ENCODE measurements around the gene CRTC3. TPM values are rescaled to one million over a fixed set of nuclear protein-coding genes. Genes with fewer than 3 reads are reported as not detected.

The CRTC3 gene
- total RNA-seq, 2 experiments from 2014 or later = 90.7 to 92.4 TPM

GRCh38 chr15:90493647-90494046 lies 36.1 kb upstream of the CRTC3 start:
- POLR2A ChIA-PET = interaction anchor here (0.6 kb wide), 1 partner anchor 70 kb away, joined by 3 read pairs; no protein-coding TSS in a partner anchor
- Histone ChIP-seq H3K4me3 (ENCODE audit: low read length) (no peak overlapping the region), H3K36me3 (ENCODE audit: insufficient read depth, low read length) (peaks cover 92% of the 10 kb centered on the region), H3K27me3 (ENCODE audit: control insufficient read depth in 1 of 2, insufficient read depth in 2 of 2, low read length in 2 of 2) (no peaks in the 10 kb centered on the region), H3K9me3 (ENCODE audit: control insufficient read depth in 1 of 2, insufficient read depth in 1 of 2, low read length in 2 of 2) (no peaks in the 10 kb centered on the region), H3K4me1 (ENCODE audit: insufficient read depth, low read length) (peaks cover 7% of the 10 kb centered on the region), H3K27ac (ENCODE audit: low read depth in 1 of 2, low read length in 2 of 2) (no peak overlapping the region)
- intact Hi-C loops (cut with DNase I, micrococcal nuclease) = no loop called here
- peak in 2 of 14 experiments; percentile 14 to 20 for DNase-seq
- Mint-ChIP-seq H3K27ac (peak overlapping the region; percentile 45), H3K9me3 (no peaks in the 10 kb centered on the region), H3K4me1 (ENCODE audit: low read depth) (peaks cover 19% of the 10 kb centered on the region), H3K27me3 (no peaks in the 10 kb centered on the region), H3K36me3 (ENCODE audit: low read depth) (peaks cover 89% of the 10 kb centered on the region), H3K4me3 (no peak overlapping the region)
- TF ChIP-seq CTCF (IDR thresholded peaks at IDR 0.05) = no peak
- no peak for ATAC-seq (ENCODE audit: poor library complexity)
- CTCF ChIA-PET = no interaction called here

- Histone ChIP-seq H3K27me3 (ENCODE audit: control insufficient read depth in 1 of 2, insufficient read depth in 2 of 2, low read length in 2 of 2) (no peaks in the 10 kb centered on the region), H3K4me1 (ENCODE audit: insufficient read depth, low read length) (peaks cover 7% of the 10 kb centered on the region), H3K9me3 (ENCODE audit: control insufficient read depth in 1 of 2, insufficient read depth in 1 of 2, low read length in 2 of 2) (no peaks in the 10 kb centered on the region), H3K4me3 (ENCODE audit: low read length) (no peak overlapping the region), H3K27ac (ENCODE audit: low read depth in 1 of 2, low read length in 2 of 2) (no peak overlapping the region), H3K36me3 (ENCODE audit: insufficient read depth, low read length) (peaks cover 92% of the 10 kb centered on the region)
- Mint-ChIP-seq H3K9me3 (no peaks in the 10 kb centered on the region), H3K4me1 (ENCODE audit: low read depth) (peaks cover 19% of the 10 kb centered on the region), H3K4me3 (no peak overlapping the region), H3K36me3 (ENCODE audit: low read depth) (peaks cover 88% of the 10 kb centered on the region), H3K27me3 (no peaks in the 10 kb centered on the region), H3K27ac (no peak overlapping the region)
- ATAC-seq (ENCODE audit: poor library complexity) = no peak
- intact Hi-C loops (cut with DNase I, micrococcal nuclease) = no loop called here
- CTCF ChIA-PET = no interaction called here
- POLR2A ChIA-PET = no interaction called here
- no peak for DNase-seq
- no peak for TF ChIP-seq CTCF (IDR thresholded peaks at IDR 0.05)
Observed at GRCh38 chr15:90495067-90495466, 34.7 kb upstream of the CRTC3 start.

DNA sequence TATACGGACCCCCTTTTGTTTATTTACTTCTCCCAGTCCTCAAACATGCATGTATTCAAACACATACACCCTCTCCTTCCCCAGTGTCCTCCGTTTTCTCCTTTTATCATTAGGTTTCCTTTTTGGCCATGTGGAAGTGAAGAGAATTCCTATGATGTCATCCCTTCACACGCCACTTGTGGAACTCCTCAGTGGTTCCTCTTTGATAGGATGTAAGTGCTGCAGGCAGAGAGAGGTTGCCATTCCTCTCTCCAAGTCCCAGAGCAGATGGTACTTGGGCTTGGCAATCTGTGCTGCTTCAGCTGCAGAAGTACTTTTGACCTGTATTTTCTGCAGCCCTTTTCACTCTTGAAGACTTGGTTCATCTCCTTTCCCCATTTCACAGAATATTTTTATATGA lies 32.9 kb upstream of the CRTC3 start:
- no peak overlapping the region for H3K4me3 Mint-ChIP-seq
- peaks cover 92% of the 10 kb centered on the region for H3K36me3 Mint-ChIP-seq (ENCODE audit: low read depth)
- Histone ChIP-seq H3K27ac (ENCODE audit: low read depth in 1 of 2, low read length in 2 of 2) (no peak overlapping the region), H3K4me1 (ENCODE audit: insufficient read depth, low read length) (peaks cover 7% of the 10 kb centered on the region), H3K4me3 (ENCODE audit: low read length) (no peak overlapping the region), H3K27me3 (ENCODE audit: control insufficient read depth in 1 of 2, insufficient read depth in 2 of 2, low read length in 2 of 2) (no peaks in the 10 kb centered on the region), H3K9me3 (ENCODE audit: control insufficient read depth in 1 of 2, insufficient read depth in 1 of 2, low read length in 2 of 2) (no peaks in the 10 kb centered on the region), H3K36me3 (ENCODE audit: insufficient read depth, low read length) (peaks cover 85% of the 10 kb centered on the region)
- no peaks in the 10 kb centered on the region for H3K9me3 Mint-ChIP-seq
- H3K4me1 Mint-ChIP-seq (ENCODE audit: low read depth) = peaks cover 19% of the 10 kb centered on the region
- DNase-seq (no peak), ATAC-seq (ENCODE audit: poor library complexity) (no peak)
- ChIA-PET POLR2A (no interaction called here), CTCF (no interaction called here)
- H3K27ac Mint-ChIP-seq = no peak overlapping the region
- intact Hi-C loops (cut with DNase I, micrococcal nuclease) = no loop called here
- TF ChIP-seq CTCF (IDR thresholded peaks at IDR 0.05) = no peak
- no peaks in the 10 kb centered on the region for H3K27me3 Mint-ChIP-seq

Data from CD4-positive, alpha-beta T cell (primary cell).